ENCODE data around the gene ZNF446. TPM values are rescaled to one million over a fixed set of nuclear protein-coding genes. Genes with fewer than 3 reads are reported as not detected.
"Not testable (repeated sequence)": the region's sequence is repeated elsewhere in the genome, so short reads cannot be mapped to it uniquely, and the experiment has no call there.

The ZNF446 gene
- polyA plus RNA-seq, 1 donor, result 7.0 TPM

DNA sequence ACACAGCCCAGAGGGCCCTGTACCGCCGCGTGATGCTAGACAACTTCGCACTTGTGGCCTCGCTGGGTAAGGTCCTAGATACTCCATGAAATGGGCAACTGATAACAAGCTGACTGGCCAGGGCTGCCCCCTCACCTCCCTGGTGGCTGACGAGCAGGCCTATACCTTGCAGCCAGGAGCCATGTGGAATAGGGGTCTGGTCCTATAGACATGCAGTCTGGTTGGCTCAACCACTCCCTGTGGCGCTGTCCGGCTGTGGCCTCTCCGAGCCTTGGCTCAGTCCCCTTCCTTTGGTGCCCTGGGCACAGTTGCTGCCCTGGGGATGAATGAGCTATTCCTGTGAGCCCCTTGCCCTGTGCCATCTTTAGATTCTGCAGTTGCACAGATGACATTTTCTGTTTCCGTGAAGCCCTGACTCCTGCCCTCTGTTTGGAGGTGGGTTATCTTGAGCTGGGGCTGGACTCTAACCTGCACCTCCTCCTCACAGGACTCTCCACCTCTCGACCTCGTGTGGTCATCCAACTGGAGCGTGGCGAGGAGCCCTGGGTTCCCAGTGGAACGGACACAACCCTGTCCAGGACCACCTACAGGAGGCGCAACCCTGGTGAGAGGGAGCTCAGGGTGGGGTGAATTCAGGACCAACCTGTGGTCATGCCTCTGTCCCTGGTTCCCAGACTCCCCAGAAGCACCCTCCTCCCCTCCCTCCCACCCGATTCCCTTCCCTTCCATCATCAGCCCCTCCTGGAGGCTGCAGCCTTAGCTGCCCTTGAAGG is 6.7 kb upstream of the ZNF446 start:
- DNase-seq (ENCODE audit: low read depth), result no peak

GRCh38 chr19:58470837-58471543 is 5.2 kb upstream of the ZNF446 start:
- not testable (repeated sequence) for DNase-seq (ENCODE audit: low read depth)

- DNase-seq (ENCODE audit: low read depth), result no peak
Measured at GRCh38 chr19:58471736-58472135, 4.4 kb upstream of the ZNF446 start.

DNA sequence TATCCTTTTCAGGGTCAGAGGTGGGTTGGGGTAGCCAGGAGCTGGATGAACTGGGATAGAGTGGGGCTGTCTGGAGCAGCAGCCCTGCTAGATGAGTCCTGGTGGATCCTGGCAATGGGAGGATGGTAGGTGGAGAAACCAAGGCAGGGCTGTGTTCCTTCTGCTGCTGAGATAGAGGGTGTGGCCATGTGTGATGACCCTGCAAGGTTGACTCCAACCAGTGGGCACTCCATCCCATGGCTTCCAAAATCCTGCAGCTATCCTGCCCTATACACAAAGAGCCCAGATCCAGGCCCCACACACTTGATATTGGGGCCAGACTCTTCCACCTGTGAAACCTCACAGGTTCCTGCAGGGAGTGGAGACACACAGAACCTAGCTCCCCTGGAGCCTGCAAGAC is 2.4 kb upstream of the ZNF446 start:
- DNase-seq (ENCODE audit: low read depth), result no peak

DNA sequence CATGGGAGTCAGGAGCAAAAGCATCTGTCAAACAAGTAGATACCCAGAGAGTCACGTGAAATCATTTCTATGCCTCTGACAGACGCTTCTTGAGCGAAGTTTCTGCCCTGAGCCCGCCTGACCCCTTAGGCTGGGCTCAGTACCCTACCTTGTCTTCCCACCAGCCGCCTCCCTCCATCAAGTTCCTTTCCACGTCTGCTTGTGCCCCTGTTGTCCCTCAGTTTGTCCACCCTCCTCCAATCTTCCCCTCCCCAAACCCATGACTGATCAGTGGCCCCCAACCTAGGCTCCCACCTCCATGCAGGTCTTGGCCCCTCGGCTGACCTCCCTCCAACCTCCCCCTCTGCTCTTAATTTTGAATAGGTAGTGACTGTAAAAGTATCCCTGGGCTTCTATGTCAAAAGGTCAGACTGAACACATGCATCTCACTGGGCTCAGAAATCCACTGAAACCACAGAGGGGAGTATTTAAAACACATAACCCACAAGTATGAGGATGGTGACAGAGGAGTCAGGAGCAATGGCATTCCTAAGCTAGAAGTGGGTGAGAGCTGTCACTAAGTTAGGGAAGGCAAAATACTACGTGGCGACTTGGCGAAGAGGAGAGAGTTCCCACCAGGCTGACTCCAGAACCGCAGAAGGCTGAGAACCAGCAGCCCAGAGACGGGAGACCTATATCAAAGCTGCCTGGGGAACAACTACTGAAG is 1.7 kb upstream of the ZNF446 start:
- no peak for DNase-seq (ENCODE audit: low read depth)

- DNase-seq (ENCODE audit: low read depth), result no peak
Measured at GRCh38 chr19:58474997-58475713, 997 bp upstream of the ZNF446 start.

DNA sequence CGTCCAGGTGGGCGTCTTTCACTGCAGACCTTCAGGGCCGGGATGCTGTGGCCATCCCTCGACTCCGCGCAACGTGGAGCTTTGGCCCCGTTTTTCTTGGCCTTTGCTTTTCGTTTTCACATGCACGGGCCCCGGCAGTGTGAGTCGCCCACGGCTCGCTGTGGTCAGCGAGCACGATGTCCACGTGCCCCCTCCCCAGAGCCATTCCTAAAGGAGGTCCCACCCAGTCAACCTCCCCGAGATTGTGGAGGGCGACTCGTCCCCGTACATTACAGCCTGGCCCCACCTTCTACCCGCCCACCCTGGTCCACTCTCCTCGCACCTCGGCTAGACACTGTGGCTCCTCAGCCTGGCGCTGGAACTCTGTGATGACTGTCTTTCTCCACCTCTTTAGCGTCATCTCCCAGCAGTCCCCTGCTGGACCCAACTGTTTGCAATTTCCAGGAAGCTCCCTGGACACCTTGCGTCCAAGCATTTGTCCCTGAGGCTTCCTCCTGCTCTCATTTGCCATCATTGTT is 405 bp downstream of the ZNF446 start:
- DNase-seq (ENCODE audit: low read depth), result no peak

DNA sequence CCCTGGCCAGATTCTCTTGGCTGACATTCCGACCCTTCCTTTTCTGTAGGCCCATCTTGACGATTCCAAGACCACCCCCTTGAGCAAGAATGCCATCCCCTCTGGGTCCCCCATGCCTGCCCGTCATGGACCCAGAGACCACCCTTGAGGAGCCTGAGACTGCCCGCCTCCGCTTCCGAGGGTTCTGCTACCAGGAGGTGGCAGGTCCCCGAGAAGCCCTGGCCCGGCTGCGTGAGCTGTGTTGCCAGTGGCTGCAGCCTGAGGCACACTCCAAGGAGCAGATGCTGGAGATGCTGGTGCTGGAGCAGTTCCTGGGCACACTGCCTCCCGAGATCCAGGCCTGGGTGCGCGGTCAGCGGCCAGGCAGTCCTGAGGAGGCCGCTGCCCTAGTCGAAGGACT is 978 bp downstream of the ZNF446 start:
- DNase-seq (ENCODE audit: low read depth), result no peak

- no peak for DNase-seq (ENCODE audit: low read depth)
Measured at GRCh38 chr19:58477871-58478270, 1.7 kb downstream of the ZNF446 start.

GRCh38 chr19:58479303-58479702 is 3.2 kb downstream of the ZNF446 start:
- no peak for DNase-seq (ENCODE audit: low read depth)

DNA sequence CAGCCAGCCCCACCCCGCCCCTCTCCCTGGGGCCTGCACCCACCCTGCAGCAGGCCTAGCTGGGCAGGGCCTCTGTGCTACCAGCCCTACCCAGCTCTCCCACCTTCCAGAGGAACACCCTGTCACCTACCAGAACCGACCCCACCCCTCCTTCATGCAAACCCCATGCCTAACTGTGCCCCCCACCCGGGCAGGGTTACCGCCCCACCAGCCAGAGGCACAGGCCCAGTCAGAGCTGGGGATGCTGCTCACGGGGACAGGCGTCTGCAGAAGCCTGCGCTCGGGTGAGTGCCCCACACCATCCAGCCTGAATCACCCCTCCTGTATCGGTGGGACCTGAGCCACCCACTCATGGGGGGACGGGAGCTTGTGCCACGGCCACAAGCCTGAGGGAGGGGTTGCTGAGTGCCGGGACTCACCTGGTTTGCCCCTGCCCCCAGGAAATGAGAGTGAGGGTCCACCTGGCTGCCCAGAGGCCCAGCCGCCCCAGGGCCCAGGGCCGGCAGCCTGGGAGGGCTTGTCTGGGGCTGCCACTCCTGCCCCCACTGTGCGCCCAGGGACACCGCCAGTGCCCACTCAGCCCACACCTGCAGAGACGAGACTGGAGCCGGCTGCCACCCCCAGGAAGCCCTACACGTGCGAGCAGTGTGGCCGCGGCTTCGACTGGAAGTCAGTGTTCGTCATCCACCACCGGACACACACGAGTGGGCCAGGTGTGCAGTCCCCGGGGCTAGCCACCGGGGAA is 3.8 kb downstream of the ZNF446 start:
- no peak for DNase-seq (ENCODE audit: low read depth)

DNA sequence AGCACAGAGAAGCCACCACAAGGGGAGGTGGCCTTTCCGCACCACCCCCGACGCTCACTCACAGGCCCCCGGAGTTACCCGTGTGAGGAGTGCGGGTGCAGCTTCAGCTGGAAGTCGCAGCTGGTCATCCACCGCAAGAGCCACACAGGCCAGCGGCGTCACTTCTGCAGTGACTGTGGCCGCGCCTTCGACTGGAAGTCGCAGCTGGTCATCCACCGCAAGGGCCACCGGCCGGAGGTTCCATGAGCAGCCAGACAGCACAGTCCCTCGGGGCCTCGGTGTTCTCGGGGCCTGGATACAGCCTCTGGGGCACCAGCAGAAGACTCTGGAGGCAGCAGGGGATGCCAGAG is 4.3 kb downstream of the ZNF446 start:
- no peak for DNase-seq (ENCODE audit: low read depth)

GRCh38 chr19:58480831-58481230 is 4.7 kb downstream of the ZNF446 start:
- DNase-seq (ENCODE audit: low read depth), result no peak

DNA sequence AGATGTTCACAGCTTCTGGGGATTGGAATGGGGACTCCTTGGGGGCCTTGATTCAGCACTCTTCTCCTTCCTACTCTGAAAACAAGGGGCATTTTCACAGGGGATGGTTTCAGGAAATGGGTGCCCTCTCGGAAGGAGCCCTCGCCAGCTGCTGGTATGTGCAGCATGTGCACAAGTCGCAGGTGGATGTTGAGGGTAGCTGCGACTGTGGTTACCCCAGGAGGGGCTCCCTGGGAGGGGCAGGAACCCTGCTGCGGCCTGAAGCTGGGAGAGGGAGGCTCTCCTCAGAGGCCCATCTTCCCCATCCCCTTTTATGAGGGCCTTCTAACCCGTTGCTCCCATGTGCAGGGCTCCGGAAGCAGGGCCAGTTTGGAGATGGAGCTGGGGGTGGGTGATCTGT is 6.2 kb downstream of the ZNF446 start:
- DNase-seq (ENCODE audit: low read depth), result no peak

- DNase-seq (ENCODE audit: low read depth), result no peak
Measured at GRCh38 chr19:58483776-58484175, 7.6 kb downstream of the ZNF446 start.

DNA sequence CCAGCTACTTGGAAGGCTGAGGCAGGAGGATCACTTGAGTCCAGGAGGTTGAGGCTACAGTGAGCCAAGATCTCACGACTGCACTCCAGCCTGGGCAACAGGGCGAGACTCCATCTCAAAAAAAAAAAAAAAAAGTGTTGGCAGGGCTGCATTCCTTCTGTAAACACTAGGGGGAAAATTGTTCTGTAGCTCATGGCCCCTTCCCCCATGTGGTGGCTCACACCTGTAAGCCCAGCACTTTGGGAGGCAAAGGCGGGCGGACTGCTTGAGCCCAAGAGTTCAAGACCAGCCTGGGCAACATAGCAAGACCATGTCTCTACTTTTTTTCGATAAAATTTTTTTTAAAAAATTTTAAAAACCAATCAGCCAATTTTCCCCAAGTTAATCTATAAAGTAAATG is 8.2 kb downstream of the ZNF446 start:
- DNase-seq (ENCODE audit: low read depth), result not testable (repeated sequence)

- no peak for DNase-seq (ENCODE audit: low read depth)
Measured at GRCh38 chr19:58491393-58491792, 15.2 kb downstream of the ZNF446 start.

GRCh38 chr19:58492265-58492664 is 16.1 kb downstream of the ZNF446 start:
- no peak for DNase-seq (ENCODE audit: low read depth)

DNA sequence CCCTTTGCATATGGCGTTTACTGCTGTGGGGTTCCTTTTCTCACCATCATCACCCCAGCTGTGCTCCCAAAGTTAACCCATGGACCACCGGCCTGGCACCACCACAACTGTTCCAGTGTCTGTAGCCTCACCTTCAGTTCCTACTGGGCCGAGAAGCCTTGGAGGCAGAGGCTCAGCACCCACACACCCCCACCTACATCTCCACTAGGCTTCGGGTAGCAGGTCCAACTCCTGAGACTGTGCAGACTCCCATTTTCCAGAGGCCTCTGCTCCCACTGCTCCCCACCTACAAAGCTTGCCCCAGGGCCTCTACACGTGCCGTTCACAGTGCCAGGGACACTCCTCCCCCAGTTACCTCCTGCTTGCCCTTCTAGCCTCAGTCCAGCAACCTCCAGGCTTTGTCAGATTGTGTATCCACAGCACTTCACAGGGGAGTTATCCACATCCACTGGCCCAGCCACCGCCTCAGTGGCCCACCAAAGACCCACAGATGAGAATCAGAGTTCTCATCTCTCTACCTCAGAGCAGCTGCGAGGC is 21.6 kb downstream of the ZNF446 start:
- no peak for DNase-seq (ENCODE audit: low read depth)

DNA sequence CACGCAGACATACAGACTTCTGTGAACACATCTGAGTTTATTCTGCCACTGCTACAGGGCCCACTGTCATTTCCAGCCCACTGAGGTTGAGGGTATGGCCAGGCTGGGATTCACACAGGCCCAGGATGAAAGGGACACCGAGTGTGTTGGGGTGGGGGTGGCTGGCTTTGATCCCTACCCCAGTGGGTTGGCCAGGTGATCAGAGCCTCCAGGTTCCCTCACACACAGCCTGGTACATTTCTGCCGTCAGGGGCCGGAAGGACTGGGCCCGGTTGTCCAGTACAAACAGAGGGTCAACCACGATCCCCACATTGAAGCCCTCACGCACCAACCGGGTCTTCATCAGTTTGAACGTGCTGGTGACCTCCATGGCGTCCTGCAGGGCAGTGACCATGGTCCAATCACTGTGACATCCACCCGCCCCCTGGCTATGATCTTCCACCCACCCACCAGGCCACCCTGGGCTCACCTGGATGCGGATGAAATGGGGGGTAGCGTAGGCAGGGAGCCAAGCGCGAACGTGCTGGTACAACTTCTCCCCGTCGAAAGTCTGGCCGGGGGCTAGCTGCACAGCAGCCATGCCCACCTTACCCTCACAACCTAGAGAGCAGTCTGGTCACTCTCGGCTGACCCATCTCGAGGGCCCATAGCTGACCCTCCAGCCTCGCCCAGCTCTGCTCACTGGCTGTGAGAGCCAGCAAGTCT is 22.3 kb downstream of the ZNF446 start:
- DNase-seq (ENCODE audit: low read depth), result no peak
